HG02973 (cell line): ENCODE data around the gene FBLN1.

Experiments
- ATAC-seq: cut with Tn5 transposase; IDR thresholded peaks from one replicate; pipeline ENCODE4 v1.9.1; 2021; ENCODE audit warnings: moderate library complexity; ENCODE audit not compliant: unreplicated experiment

The FBLN1 gene

GRCh38 chr22:45503816-45504372 lies 1.2 kb downstream of the FBLN1 start:
- no peak for ATAC-seq

GRCh38 chr22:45504373-45505341 lies 2.0 kb downstream of the FBLN1 start:
- no peak for ATAC-seq

GRCh38 chr22:45505991-45506747 lies 3.5 kb downstream of the FBLN1 start:
- no peak for ATAC-seq

GRCh38 chr22:45506816-45507360 lies 4.2 kb downstream of the FBLN1 start:
- ATAC-seq = no peak

GRCh38 chr22:45507798-45508197 lies 5.1 kb downstream of the FBLN1 start:
- ATAC-seq = no peak

GRCh38 chr22:45508814-45509213 lies 6.1 kb downstream of the FBLN1 start:
- no peak for ATAC-seq

GRCh38 chr22:45510376-45511232 lies 7.9 kb downstream of the FBLN1 start:
- no peak for ATAC-seq

- no peak for ATAC-seq
These were observed 9.2 kb downstream of the FBLN1 start for GRCh38 chr22:45511847-45512261.

- ATAC-seq = no peak
These were observed 9.7 kb downstream of the FBLN1 start for GRCh38 chr22:45512363-45512762.

- ATAC-seq = no peak
These were observed 13.0 kb downstream of the FBLN1 start for GRCh38 chr22:45515676-45516075.

- no peak for ATAC-seq
These were observed 13.5 kb downstream of the FBLN1 start for GRCh38 chr22:45516163-45516562.

GRCh38 chr22:45516923-45517675 lies 14.4 kb downstream of the FBLN1 start:
- no peak for ATAC-seq

GRCh38 chr22:45518136-45518535 lies 15.5 kb downstream of the FBLN1 start:
- no peak for ATAC-seq

GRCh38 chr22:45518580-45518991 lies 15.9 kb downstream of the FBLN1 start:
- no peak for ATAC-seq

GRCh38 chr22:45521178-45521577 lies 18.5 kb downstream of the FBLN1 start:
- ATAC-seq = no peak

- no peak for ATAC-seq
These were observed 19.8 kb downstream of the FBLN1 start for GRCh38 chr22:45522462-45522861.

GRCh38 chr22:45524157-45524556 lies 21.5 kb downstream of the FBLN1 start:
- ATAC-seq = no peak

- ATAC-seq = no peak
These were observed 22.3 kb downstream of the FBLN1 start for GRCh38 chr22:45524966-45525365.

GRCh38 chr22:45525480-45525879 lies 22.8 kb downstream of the FBLN1 start:
- no peak for ATAC-seq

GRCh38 chr22:45526281-45526680 lies 23.6 kb downstream of the FBLN1 start:
- ATAC-seq = no peak
